Measurements from ENCODE around the gene ZBED2.

Gene ZBED2

GRCh38 chr3:111588527-111588926 lies 6.6 kb downstream of the ZBED2 start:
- no peak for DNase-seq (ENCODE audit: low read depth)
- H3K4me3 ChIP-seq (ENCODE audit: low read length): no peak overlapping the region
- TF ChIP-seq CTCF (conservative IDR thresholded peaks at IDR 0.05; ENCODE audit: low read depth, low read length): no peak

GRCh38 chr3:111585217-111585616 lies 9.9 kb downstream of the ZBED2 start:
- TF ChIP-seq CTCF (conservative IDR thresholded peaks at IDR 0.05; ENCODE audit: low read depth, low read length): no peak
- peak; percentile 76 for DNase-seq (ENCODE audit: low read depth)
- H3K4me3 ChIP-seq (ENCODE audit: low read length): no peak overlapping the region

GRCh38 chr3:111584744-111585143 lies 10.4 kb downstream of the ZBED2 start:
- no peak for DNase-seq (ENCODE audit: low read depth)
- TF ChIP-seq CTCF (conservative IDR thresholded peaks at IDR 0.05; ENCODE audit: low read depth, low read length): no peak
- no peak overlapping the region for H3K4me3 ChIP-seq (ENCODE audit: low read length)

GRCh38 chr3:111582120-111582474 lies 13.0 kb downstream of the ZBED2 start:
- DNase-seq (ENCODE audit: low read depth): peak; percentile 86
- no peak overlapping the region for H3K4me3 ChIP-seq (ENCODE audit: low read length)
- TF ChIP-seq CTCF (conservative IDR thresholded peaks at IDR 0.05; ENCODE audit: low read depth, low read length): no peak

GRCh38 chr3:111581403-111582119 lies 13.6 kb downstream of the ZBED2 start:
- DNase-seq (ENCODE audit: low read depth): no peak
- TF ChIP-seq CTCF (conservative IDR thresholded peaks at IDR 0.05; ENCODE audit: low read depth, low read length): no peak

GRCh38 chr3:111579495-111579894 lies 15.7 kb downstream of the ZBED2 start:
- H3K4me3 ChIP-seq (ENCODE audit: low read length): no peak overlapping the region
- no peak for TF ChIP-seq CTCF (conservative IDR thresholded peaks at IDR 0.05; ENCODE audit: low read depth, low read length)
- peak; percentile 23 for DNase-seq (ENCODE audit: low read depth)

More at GRCh38 chr3:111581403-111582119, 13.6 kb downstream of the ZBED2 start:
- no peak overlapping the region for H3K4me3 ChIP-seq (ENCODE audit: low read length)

GRCh38 chr3:111578867-111579266 lies 16.3 kb downstream of the ZBED2 start:
- H3K4me3 ChIP-seq (ENCODE audit: low read length): no peak overlapping the region
- no peak for DNase-seq (ENCODE audit: low read depth)
- TF ChIP-seq CTCF (conservative IDR thresholded peaks at IDR 0.05; ENCODE audit: low read depth, low read length): no peak

Measured in retinal pigment epithelial cell (primary cell).